Right forelimb (tissue), 1 donor: ENCODE data around the gene QPCTL.
"Not testable (repeated sequence)": the region's sequence is repeated elsewhere in the genome, so short reads cannot be mapped to it uniquely, and the experiment has no call there.

Experiments used
- DNase-seq: peaks from one replicate; pipeline ENCODE4 v3.0.0-alpha.2; 2018

QPCTL gene

GRCh38 chr19:45677351-45678230, 14.9 kb upstream of the QPCTL start:
- DNase-seq, result no peak

- DNase-seq, result peak; percentile 87
Observed at GRCh38 chr19:45681391-45682015, 11.0 kb upstream of the QPCTL start.

- DNase-seq, result no peak
Observed at GRCh38 chr19:45682117-45682516, 10.3 kb upstream of the QPCTL start.

- DNase-seq, result no peak
Observed at GRCh38 chr19:45682908-45683307, 9.6 kb upstream of the QPCTL start.

GRCh38 chr19:45685045-45685444, 7.4 kb upstream of the QPCTL start:
- DNase-seq, result not testable (repeated sequence)

GRCh38 chr19:45687599-45687998, 4.9 kb upstream of the QPCTL start:
- no peak for DNase-seq

GRCh38 chr19:45691516-45692186, 815 bp upstream of the QPCTL start, which contains the start of gene SNRPD2:
Gene SNRPD2, minus strand, starts transcription at chr19:45691953. Its CDS starts 65 bp downstream, at chr19:45691888.
- no peak for DNase-seq

GRCh38 chr19:45693106-45693788, 781 bp downstream of the QPCTL start:
- peak; percentile 86 for DNase-seq

- no peak for DNase-seq
Observed at GRCh38 chr19:45701676-45702075, 9.2 kb downstream of the QPCTL start.

- no peak for DNase-seq
Observed at GRCh38 chr19:45705115-45705514, 12.6 kb downstream of the QPCTL start.

GRCh38 chr19:45705710-45706415, 13.4 kb downstream of the QPCTL start:
- DNase-seq, result no peak

GRCh38 chr19:45710356-45711130, 18.1 kb downstream of the QPCTL start:
- no peak for DNase-seq

- no peak for DNase-seq
Observed at GRCh38 chr19:45711851-45712698, 19.6 kb downstream of the QPCTL start.

- DNase-seq, result no peak
Observed at GRCh38 chr19:45712699-45713067, 20.2 kb downstream of the QPCTL start.

- DNase-seq, result no peak
Observed at GRCh38 chr19:45713141-45713540, 20.7 kb downstream of the QPCTL start.

GRCh38 chr19:45715139-45715538, 22.7 kb downstream of the QPCTL start:
- DNase-seq, result no peak

GRCh38 chr19:45716359-45717130, 24.1 kb downstream of the QPCTL start:
- DNase-seq, result peak; percentile 55

- DNase-seq, result peak; percentile 98
Observed at GRCh38 chr19:45717131-45717982, 24.9 kb downstream of the QPCTL start.
